ENCODE measurements around the gene EPB41L4A.

Gene EPB41L4A

DNA sequence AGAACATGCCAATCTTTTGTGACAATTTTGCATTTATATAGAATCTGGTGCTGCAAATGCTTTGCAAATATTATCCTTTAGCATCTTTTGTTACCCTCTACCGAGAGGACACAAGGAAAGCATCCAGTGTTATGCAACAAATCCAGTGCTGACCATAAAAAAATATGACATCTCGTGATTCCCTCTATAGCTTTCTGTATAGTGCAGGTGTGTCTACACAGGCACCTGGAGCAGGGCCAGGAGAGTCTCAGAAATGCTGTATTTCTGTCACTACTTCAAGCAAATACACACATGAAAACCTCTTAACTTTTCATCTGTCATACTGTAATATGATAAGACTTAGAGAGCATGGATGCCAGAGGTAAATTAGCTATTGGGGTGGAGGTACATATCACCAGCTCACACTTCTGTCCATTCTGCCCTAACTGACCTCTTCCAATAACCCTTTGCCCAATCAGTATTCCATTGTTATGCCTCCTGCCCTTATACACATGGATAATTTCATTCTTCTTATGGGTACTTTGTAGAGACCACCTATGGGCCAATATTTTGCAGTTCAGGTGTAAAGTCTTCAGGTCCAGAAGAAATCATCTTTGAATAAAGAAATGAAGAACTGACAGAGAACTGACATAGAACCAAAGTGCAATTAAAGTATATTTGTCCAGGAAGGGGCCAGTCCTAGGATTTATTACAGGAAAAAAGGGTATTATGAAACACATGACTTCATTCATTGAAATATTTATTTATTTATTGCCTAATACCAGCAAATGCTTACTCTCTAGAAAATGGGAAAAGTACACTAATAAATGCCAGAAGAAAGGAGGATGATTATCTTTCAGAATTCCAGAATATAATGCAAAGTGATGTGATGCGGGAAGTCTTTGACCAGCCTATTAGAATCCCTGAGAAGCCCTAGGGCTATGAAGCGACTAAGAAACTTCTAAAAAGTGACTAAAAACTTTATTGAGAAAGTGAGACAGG lies 106.5 kb downstream of the EPB41L4A start:
- DNase-seq (ENCODE audit: low spot score) = no peak

DNA sequence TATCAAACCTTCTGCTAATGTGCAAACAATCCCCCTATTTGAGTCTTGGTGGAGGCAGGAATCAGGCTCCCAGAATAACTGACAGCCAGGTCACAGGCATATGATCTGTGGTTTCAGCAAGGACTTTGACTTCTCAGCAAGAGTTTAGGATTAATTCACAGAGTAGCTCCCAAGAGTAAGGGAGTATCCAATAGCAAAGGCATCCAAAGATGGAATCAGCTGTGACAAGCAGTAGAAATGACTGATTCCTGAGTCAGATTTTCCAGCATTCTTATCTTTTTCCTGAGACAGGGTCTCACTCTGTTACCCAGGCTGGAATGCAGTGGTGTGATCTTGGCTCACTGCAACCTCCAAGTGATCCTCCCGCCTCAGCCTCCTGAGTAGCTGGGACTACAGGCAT lies 108.3 kb downstream of the EPB41L4A start:
- peak; percentile 9 for DNase-seq (ENCODE audit: low spot score)

DNA sequence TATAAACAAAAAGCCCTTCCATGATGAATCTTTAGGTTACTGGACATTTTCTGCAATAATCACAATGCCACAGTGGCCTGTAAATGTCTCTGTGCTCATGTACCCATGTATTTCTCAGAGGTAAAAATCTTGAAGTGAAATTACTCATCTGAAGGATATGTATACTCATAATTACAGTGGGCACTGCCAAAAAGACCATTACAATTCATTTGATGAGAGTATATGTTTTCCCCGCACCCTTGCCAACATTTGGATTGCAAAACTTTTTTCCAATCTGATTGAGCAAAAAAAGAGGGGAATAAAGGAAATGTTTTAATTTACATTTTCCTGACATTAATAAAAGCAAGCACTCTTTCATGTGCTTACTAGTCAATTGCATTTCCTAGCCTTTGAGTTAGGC lies 110.5 kb downstream of the EPB41L4A start:
- DNase-seq (ENCODE audit: low spot score) = no peak

DNA sequence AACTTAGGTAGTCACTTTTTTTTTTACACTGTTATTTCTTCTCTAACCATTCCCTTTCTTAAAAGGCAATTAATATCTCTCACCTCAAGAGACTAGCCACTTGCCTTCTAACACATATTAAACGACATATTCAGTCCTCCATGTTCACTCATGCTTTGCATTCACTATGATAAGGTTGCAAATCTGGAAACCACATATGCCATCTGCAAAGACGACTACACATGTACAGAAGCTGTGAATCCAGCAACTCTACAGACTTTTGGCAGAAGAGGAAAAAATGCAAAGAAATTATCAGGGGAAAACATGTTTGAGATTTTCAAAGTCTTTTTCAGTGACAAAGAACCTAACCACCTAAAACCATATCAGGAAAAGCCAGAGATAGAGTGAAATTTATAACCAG lies 112.1 kb downstream of the EPB41L4A start:
- DNase-seq (ENCODE audit: low spot score) = no peak

DNA sequence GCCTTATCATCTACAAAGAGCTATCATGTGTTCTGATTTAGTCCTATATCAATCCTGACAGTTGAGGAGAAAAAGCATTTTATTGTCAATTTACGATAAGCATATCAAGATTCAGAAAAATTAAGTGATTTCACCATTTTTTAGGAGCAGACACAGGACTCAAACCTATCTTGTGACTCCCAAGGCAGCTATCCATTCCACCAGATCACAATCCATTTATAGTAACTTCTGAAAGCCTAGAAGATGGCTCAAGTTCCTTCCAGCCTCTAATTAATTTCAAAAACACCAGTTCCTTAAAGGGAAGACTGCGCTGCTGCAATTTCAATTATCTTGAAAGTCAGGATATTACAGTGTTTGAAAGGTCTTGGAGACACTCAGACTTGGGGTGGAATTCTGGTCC lies 114.3 kb downstream of the EPB41L4A start:
- no peak for DNase-seq (ENCODE audit: low spot score)

DNA sequence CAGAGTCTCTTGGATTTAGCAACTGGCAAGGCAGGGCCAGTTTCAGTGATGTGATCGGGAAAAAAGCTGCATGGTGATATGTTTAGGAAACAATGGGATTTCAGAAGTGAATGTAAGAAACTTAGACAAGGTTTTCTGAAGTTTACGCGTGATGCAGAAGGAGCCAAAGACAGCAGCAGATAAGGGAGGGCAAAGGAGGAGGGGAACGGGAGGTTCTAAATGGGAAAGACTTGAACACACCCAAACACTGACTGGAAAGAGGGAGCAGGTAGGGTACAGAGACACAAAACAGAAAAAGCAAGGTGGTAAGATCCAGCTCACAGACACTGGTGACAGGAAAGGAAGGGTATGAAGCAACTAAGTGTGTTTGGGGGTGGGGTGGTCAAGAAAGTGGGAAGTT lies 115.4 kb downstream of the EPB41L4A start:
- DNase-seq (ENCODE audit: low spot score) = no peak

DNA sequence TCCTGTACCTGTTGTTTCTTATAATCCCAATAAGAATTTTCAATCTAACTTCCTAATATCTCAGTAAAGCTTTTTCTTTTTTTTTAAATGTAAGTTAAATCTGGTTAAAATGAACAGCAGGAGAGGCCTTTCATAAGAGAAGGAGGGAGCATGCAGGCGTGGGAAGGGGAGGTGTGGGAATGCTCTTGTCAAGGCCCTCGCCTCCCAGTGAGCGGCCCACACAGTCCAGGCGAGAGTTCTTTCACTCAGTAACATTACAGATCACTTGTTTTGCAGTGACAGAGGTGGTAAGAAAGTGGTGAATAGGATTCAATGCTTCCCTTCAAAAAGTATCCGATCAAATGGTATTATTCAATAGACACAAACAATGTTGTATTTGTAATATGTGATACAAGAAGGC lies 125.0 kb downstream of the EPB41L4A start:
- no peak for DNase-seq (ENCODE audit: low spot score)

DNA sequence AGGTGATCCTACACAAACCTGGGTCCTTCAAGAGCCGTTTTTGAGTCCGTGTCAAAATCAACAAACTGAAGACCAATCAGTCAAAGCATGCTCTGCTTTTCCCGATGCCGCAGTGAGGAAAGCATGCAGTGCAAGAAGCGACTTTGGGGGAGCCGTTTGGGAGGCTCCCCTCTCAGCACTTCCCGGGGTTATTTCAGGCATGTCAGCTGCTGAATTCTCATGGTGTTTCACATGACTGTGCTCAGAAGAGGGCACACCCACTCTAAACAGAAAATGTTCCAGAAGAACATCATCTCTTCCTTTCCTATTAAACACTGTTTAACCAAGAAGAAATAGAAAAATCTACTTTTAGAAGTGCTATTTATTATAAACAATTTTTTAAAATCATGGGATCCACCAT lies 125.5 kb downstream of the EPB41L4A start:
- no peak for DNase-seq (ENCODE audit: low spot score)

DNA sequence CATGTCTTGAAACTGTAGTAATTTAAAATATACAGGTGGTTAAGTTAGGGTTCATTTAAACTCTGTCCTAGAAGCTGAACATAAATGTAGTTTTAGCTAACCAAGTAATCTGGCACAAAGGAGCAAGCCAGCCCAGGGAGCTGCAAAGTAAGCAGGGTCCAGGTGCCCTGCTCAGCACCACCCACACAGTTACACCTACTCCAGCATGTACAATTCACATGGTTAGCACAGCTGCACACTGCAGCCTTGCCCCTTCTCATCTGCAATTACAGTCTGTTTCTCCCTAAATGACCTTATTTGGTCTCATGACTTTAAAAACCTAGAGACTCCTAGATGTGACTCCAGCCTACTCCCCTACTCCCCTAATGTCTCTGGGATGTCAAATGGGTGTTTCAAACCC lies 128.4 kb downstream of the EPB41L4A start:
- DNase-seq (ENCODE audit: low spot score) = no peak

DNA sequence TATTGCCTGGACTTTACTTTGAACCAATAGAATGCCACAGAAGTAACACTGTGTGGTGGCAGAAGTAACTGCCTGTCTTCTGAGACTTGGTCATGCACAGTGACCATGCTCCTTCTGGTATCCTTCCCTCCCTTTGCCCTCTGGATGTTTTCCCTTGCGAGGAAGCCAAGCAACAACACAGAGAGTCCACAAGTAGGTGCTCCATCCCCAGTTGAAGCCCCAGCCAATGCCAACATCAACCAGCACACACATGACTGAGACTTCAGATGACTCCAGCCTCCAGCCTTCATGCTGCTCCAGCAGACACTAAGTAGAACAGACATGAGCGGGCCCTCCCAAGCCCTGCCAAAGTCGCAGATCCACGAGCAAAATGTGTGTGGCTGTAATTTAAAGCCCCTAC lies 129.6 kb downstream of the EPB41L4A start:
- no peak for DNase-seq (ENCODE audit: low spot score)

DNA sequence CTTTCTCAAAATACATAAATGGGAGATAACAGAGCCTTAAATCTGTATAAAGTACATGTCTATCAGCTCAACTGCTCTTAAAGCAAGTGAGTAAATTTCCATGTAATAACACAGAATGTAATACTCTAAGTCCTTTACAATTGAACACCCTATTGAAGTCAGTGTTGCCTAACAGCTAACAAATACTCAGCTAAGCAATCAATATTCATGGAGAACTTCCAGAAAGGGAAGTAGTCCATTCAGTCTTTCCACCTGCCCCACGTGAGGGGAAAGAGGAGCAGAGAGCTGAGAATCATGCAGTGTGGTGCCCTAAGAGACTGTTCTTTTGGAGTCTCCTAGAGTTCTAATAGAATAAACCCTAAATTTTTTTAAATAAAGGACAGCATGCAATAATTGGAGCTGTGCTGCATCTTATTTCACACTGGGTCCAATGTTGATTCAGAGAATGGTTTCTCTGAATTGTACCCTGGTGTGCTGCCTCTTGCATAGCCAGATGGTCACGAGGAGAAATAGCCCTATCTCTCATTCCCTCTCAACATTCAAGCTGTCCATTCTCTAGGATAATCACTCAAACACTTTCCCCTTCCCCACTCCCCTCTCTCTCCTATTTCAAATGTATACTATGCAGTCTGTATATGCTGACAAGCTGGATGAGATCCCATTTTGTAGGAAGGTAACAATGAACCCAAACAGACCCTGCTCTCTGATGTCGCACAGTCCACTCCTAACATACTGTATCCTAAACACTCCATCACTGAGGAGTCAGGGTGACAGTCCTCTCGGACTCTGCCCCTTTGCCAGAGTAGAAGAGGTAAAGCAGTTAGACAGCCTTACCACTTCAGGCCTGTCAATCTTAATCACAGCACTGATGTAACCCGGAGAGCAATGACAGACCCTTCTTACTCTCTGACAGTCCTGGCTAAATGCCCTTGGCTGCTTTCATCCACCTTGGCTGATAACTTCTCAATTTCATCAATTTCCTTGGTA lies 134.8 kb downstream of the EPB41L4A start:
- no peak for DNase-seq (ENCODE audit: low spot score)

DNA sequence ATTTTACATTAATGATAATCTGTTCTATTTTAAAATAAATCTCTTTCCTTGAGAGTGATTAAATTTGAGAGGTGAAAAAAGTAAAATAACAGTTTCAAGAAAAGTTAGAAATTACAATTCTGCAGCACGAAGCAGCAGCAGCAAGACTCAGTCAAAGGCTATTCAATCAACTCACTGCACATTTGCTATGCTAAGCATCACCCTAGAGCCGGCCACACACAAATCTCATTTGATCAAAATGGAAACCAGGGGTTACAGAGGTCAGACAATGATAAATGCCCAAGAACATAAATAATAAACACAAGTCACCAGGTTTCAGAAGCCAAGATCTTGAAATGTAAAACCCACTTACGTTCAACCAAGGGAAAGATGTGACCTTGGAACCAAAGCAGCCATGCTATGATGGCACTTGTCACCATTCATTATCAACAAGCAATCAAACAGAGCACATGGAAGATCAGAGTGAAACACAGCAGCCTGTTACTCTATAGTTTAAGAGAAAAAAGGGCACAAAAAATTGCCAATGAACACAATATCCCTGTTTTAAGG lies 136.0 kb downstream of the EPB41L4A start:
- no peak for DNase-seq (ENCODE audit: low spot score)

DNA sequence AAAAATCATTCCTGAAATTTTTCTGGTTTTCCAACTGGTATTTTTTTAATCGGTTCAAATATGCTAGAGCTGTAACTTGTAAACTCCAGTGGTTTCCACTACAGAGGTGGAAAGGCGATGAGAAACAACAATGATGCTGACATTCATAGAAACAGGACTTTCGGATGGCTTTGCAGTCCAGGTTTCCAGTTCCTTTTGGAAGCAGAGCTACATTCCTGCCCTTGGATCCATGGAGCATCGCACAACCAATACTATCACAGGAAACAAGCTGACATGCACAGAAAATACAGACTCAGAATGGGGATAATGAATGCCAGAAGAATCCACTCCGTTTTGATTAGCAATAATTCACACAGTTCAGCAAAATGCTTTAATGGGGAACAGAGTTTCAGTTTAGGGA lies 140.0 kb downstream of the EPB41L4A start:
- DNase-seq (ENCODE audit: low spot score) = no peak

DNA sequence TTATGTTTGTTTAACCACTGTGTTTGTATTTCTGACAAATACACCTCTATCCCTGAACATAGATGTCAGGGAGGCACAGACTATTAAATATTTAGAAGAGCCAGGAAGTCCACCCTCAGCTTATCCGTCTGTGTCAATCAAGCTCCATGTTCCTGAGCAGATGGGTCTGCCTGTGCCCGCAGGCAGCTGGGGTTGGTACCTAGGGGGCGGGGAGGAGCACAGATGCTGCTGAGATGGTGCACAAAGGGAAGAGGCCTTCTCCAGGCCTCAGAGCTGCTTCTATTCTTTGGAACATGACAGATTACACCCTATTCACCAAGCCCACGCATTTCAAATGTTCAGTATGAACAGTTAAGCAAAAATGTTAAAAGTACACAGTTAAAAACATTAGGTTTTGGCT lies 142.1 kb downstream of the EPB41L4A start:
- DNase-seq (ENCODE audit: low spot score) = no peak

DNA sequence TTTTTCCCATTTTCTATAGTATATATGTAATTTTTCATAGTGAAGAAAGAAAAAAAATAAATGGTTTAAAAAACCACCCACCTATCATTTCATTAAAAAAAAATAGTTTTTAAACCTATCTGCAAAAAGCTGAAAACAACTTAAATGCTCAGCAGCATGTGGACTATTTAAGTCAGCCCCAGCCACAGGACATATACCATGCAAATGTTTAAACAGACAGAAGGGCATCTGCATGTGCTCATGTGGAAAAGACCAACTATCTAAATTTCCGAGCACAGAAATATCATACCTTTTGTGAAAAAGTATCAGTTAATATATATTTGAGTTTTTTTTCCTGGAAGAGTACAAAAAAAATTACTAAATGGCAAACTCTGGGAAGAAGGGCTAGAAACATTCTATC lies 143.4 kb downstream of the EPB41L4A start:
- no peak for DNase-seq (ENCODE audit: low spot score)

DNA sequence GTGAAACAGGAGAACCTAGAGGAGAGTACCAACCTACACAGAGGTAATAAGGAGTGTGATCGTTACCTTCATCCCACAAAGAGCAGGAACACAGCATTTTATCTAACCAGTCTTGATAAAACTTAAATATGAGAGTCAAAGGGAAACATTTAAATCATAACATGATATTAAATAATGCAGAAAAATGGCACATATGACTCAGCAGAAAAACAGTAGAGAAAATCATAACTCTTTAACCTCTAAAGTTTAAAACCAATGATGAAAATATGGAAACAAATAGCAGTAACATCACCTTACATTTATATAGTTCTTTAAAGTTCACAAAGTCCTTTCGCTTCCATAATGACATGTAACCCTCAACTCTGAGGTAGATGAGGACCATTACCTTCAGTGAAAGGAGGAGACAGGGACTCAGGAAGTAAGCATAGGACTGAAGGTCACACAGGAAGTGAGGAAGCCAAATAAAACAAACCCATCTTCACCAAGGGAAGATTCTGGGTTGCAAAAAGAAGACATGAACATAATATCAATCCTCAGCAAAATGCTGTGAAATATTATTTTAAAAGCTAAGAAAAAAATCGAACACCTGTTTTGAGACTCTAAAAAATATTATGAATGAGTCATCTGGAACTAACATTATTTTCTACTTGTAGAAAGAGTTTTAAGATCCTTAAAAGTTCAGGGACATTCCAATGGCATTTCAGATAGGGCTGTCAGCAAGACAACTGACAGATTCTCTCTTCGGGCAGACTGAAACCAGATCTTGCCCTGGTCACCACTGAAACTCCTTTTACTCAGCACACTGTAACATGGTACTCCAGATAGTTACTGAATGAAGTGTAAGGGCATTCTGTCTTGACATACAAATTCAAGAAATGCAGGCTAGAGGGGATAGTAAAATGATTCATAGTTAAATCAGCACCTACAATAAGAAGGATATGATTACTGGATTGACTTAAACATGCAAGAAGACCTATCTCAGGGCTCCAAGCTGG lies 148.5 kb downstream of the EPB41L4A start:
- no peak for DNase-seq (ENCODE audit: low spot score)

DNA sequence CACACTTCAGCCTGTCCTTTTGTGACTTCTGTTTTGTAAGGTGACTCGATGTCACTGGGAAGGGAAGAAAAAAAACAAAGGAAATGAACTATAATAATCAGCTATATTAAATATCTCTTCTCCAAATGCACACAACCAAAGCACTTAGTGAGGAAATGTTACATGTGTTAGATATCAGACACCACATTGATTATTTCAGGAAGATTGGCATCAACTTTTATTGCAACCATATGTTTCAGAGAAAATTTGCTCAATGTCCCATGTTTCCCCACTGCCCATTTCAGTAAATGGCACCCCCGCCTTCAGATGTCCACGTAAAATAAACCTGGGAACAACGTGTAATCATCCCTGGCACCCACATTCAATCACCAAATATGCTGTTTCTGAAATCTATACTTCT lies 151.8 kb downstream of the EPB41L4A start:
- DNase-seq (ENCODE audit: low spot score) = no peak

DNA sequence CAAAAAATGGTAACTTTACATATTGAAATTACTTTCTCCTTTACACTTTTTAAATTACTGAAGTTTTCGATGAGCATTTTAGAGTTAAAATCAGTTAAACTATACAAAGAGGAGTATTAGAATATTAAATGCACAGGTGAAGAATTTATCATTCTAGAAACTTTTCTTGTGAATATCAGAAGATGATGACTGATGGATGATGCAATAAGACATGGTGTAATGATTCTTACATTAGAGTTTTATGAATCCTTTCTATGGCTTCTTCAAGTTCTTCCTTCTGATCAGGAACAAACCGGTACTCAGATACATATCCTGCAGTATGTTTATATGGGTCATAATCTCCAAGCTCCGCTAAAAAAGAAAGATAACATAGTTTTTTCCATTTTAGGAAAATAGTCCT lies 154.4 kb downstream of the EPB41L4A start:
- no peak for DNase-seq (ENCODE audit: low spot score)

DNA sequence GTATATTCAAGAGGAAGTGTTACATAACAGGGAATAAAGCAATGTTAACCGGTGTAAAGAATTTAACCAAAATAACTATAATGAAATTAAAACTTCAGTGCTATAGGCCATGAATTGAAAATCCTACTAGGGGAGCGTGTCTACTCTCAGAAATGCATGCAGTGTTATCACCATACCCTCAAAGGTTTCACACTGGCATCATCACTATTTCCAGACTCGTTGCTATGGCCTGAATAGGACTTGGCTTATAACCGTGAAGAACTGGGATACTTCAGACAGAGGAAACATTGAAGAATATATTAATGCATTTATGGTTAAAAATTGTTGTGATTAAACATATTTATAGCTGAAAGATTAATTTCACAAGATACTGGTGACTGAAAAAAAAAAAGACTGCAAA lies 154.9 kb downstream of the EPB41L4A start:
- DNase-seq (ENCODE audit: low spot score) = no peak

DNA sequence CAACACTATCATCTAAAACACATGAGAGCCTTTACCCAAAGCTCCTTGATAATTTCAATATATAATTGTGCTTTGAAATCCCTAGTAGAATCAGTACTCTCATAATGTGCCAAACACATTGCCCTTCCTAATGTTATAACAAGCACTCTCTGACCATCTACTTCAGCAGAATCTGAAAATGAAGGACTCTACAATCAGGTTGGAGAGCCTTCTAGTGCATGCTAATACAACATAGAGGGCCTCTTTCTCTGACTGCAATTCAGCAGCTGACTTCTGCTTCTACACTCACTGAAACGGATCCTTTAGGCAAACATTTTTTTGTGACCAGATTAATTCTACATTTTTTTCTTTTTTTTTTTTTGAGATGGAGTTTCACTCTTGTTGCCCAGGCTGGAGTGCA lies 155.6 kb downstream of the EPB41L4A start:
- DNase-seq (ENCODE audit: low spot score) = no peak

DNA sequence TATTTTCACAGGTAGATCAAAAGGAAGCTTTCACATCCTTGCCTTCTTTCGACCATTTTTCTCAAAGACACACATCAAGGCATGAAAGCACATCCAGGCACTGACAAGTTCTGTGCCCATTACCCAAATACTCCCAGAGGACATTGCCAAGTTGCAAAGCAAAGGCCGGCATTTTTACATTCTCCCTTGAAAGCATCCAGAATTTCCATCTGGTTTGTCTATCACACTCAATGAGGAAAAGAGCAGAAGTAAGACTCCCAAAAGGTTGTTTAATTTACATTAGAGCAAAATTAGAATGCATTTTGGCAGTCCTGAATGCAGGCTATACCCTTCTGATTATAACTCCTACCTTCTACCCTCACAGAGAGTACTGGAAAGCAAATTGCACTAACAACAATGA lies 160.5 kb downstream of the EPB41L4A start:
- no peak for DNase-seq (ENCODE audit: low spot score)

Measured in RKO (cell line).